Cardiac fibroblast (primary cell): ENCODE measurements around the gene SCARB1.

Experiments used
- DNase-seq, 2 donors: peaks; one replicate each; pipeline versions ENCODE4 v3.0.0 to v3.0.0-alpha.2; 2010; ENCODE audit warnings: low read depth in 2 of 2
- H3K4me3 ChIP-seq, 2 donors: replicated peaks in 1 of 2; 1 replicate in 1 of 2; 2 replicates in 1 of 2; pipeline ENCODE4 v1.5.1; 2011; ENCODE audit warnings: low read depth in 2 of 2, low read length in 2 of 2, mild to moderate bottlenecking in 2 of 2, moderate library complexity in 1 of 2
- TF ChIP-seq, protein P1 (sequence below): IDR thresholded peaks from one replicate; pipeline ENCODE4 v1.5.1; 2011; ENCODE audit warnings: low read depth, mild to moderate bottlenecking, low read length, inconsistent platforms

SCARB1 gene

GRCh38 chr12:124847113-124848074 is 16.3 kb downstream of the SCARB1 start:
- no peak overlapping the region for H3K4me3 ChIP-seq
- DNase-seq: peak; percentile 21 to 69
- TF ChIP-seq, protein P1, sequence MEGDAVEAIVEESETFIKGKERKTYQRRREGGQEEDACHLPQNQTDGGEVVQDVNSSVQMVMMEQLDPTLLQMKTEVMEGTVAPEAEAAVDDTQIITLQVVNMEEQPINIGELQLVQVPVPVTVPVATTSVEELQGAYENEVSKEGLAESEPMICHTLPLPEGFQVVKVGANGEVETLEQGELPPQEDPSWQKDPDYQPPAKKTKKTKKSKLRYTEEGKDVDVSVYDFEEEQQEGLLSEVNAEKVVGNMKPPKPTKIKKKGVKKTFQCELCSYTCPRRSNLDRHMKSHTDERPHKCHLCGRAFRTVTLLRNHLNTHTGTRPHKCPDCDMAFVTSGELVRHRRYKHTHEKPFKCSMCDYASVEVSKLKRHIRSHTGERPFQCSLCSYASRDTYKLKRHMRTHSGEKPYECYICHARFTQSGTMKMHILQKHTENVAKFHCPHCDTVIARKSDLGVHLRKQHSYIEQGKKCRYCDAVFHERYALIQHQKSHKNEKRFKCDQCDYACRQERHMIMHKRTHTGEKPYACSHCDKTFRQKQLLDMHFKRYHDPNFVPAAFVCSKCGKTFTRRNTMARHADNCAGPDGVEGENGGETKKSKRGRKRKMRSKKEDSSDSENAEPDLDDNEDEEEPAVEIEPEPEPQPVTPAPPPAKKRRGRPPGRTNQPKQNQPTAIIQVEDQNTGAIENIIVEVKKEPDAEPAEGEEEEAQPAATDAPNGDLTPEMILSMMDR: no peak

- H3K4me3 ChIP-seq: no peak overlapping the region
- TF ChIP-seq, protein P1: no peak
- DNase-seq: no peak
Observed at GRCh38 chr12:124844411-124845397, 19.0 kb downstream of the SCARB1 start.

DNA sequence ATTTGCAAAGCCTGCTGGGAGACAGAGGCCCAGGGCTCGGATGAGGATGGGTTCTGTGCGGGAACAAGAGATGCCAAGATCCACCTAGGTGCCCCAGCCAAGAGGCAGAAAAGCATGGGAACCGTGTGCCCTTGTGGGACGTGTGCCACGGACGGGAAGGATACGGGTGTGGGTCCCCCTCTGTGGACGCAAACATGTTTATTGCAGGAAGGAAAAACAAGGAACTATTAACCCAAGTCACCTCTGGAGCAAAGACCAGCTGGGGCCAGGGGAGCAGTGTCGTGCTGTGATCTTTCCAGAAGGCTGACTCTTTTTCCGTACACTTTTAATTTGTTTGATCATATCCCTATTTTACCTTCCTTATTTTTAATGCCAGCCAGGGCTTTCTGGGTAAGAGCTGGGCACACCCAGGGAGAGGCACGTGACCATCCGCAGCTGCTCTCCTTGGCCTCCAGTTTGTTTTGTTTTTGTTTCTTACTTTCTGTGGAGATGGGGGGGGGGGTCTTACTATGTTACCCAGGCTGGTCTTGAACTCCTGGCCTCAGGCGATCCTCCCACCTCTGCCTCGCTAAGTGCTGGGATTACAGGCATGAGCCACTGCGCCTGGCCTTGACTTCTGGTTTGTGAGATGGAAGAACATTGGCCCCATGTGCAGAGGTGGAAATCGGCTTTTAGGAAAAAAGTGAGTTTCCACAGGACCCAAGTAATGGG is 20.7 kb downstream of the SCARB1 start:
- DNase-seq: no peak
- H3K4me3 ChIP-seq: no peak overlapping the region
- TF ChIP-seq, protein P1: no peak

DNA sequence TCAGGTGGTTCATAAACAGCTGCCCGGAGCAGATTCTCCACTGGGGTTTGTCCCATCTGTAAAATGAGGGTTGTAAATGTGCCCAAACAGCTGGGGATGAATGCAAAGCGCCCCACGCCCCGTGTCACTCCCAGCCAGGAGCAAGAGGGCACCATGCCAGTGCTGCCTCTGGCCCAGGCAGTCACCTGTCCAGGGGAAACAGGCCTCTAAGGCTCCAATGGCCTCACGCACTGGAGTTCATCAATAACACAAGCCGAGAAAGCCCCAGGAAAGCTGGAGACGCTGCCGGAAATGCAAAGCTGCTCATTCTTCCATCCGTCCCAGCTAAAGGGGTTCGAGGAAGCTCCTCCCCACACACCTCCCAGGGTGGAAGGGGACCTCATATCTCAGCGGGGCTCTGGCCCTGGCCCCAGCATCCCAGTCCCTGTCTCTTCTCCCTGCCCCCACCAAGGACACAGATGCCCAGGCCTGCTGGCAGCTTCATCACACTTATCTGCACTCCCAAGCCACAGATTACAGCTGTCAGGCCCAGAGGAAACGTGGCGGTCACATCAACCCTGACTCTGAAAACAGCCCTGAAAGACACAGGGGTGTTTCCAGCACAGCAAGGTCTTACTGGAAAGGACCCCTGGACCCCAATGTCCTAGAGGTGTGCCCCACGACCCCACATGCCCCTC is 21.5 kb downstream of the SCARB1 start:
- no peak for DNase-seq
- no peak overlapping the region for H3K4me3 ChIP-seq
- TF ChIP-seq, protein P1: no peak

GRCh38 chr12:124841558-124841945 is 22.1 kb downstream of the SCARB1 start:
- no peak for DNase-seq
- no peak overlapping the region for H3K4me3 ChIP-seq
- TF ChIP-seq, protein P1: no peak
